CD4-positive, CD25-positive, alpha-beta regulatory T cell (primary cell): ENCODE measurements around the gene ULK3. TPM values are rescaled to one million over a fixed set of nuclear protein-coding genes. Genes with fewer than 3 reads are reported as not detected.

Experiments used
- ATAC-seq, 2 donors: fragments of 150-1000 bp; cut with Tn5 transposase; one replicate each; pipeline ENCODE4 v1.10.0; 2021; ENCODE audit warnings: low read depth in 2 of 2, moderate number of reproducible peaks in 2 of 2, moderate library complexity in 1 of 2
- DNase-seq, 3 donors: peaks; one replicate each; pipeline versions ENCODE4 v3.0.0 to v3.0.0-alpha.2; 2012 to 2022; ENCODE audit warnings: mixed read lengths in 1 of 3
- H3K27ac ChIP-seq: one replicate; pipeline ENCODE4 v1.7.0; 2013; ENCODE audit warnings: mild to moderate bottlenecking, low read length; ENCODE audit not compliant: insufficient read depth, poor library complexity, severe bottlenecking
- H3K27me3 ChIP-seq: one replicate; pipeline ENCODE4 v1.7.0; 2013; ENCODE audit warnings: low read length; ENCODE audit not compliant: control insufficient read depth, insufficient read depth
- H3K36me3 ChIP-seq: one replicate; pipeline ENCODE4 v1.7.0; 2013; ENCODE audit warnings: mild to moderate bottlenecking, low read length, moderate library complexity; ENCODE audit not compliant: control insufficient read depth, insufficient read depth
- H3K4me1 ChIP-seq: 2 replicates; pipeline ENCODE4 v1.7.0; 2013; ENCODE audit warnings: mild to moderate bottlenecking, low read length; ENCODE audit not compliant: insufficient read depth, control insufficient read depth, poor library complexity, severe bottlenecking
- H3K4me3 ChIP-seq: one replicate; pipeline ENCODE4 v1.7.0; 2013; ENCODE audit warnings: low read depth, mild to moderate bottlenecking, low read length, moderate library complexity
- H3K9me3 ChIP-seq, 2 experiments: 1 replicate in 1 of 2; 2 replicates in 1 of 2; pipeline ENCODE4 v1.7.0; 2013; ENCODE audit warnings: low read length in 2 of 2, mild to moderate bottlenecking in 1 of 2, moderate library complexity in 1 of 2; ENCODE audit not compliant: control insufficient read depth in 2 of 2
- H3K27ac Mint-ChIP-seq, 3 donors: one replicate each; pipeline ENCODE4 v1.8.0; 2020 to 2022; ENCODE audit warnings: mild to moderate bottlenecking in 3 of 3, mixed read lengths in 3 of 3, moderate library complexity in 2 of 3
- H3K27me3 Mint-ChIP-seq: one replicate; pipeline ENCODE4 v1.8.0; 2022; ENCODE audit warnings: mild to moderate bottlenecking, mixed read lengths
- H3K36me3 Mint-ChIP-seq: one replicate; pipeline ENCODE4 v1.8.0; 2020; ENCODE audit warnings: mixed read lengths
- H3K4me1 Mint-ChIP-seq, 4 donors: one replicate each; pipeline ENCODE4 v1.8.0; 2020 to 2022; ENCODE audit warnings: mixed read lengths in 4 of 4, mild to moderate bottlenecking in 1 of 4
- H3K4me3 Mint-ChIP-seq, 4 donors: one replicate each; pipeline ENCODE4 v1.8.0; 2020 to 2022; ENCODE audit warnings: mild to moderate bottlenecking in 4 of 4, mixed read lengths in 4 of 4, moderate library complexity in 3 of 4
- H3K9me3 Mint-ChIP-seq, 7 donors: one replicate each; pipeline ENCODE4 v1.8.0; 2020 to 2022; ENCODE audit warnings: mixed read lengths in 7 of 7, mild to moderate bottlenecking in 3 of 7, moderate library complexity in 2 of 7
- polyA plus RNA-seq, 4 donors: library from polyadenylated mRNA; unstranded; fragments of 300-500 nt; fragmentation: Illumina TruSeq; gene quantifications; one replicate each; pipeline ENCODE4 v1.2.3, GENCODE V29; 2021
- total RNA-seq: library from RNA; stranded (reverse); gene quantifications from one replicate; pipeline ENCODE4 v1.2.3, GENCODE V29; 2022

The ULK3 gene
- total and polyA plus RNA-seq, 5 donors from 2014 or later = 22.5 to 54.4 (median 35.2) TPM

- peaks cover 5 to 68% (median 36%) of the 10 kb centered on the region in 4 donors for H3K4me1 Mint-ChIP-seq
- ATAC-seq (no peak), DNase-seq (no peak)
- Histone ChIP-seq H3K4me3 (peak overlapping the region; percentile 57), H3K27ac (peak overlapping the region; percentile 83), H3K4me1 (peaks cover 48% of the 10 kb centered on the region), H3K36me3 (peaks cover 21% of the 10 kb centered on the region), H3K27me3 (no peaks in the 10 kb centered on the region), H3K9me3 (no peaks in the 10 kb centered on the region)
- peaks cover 26% of the 10 kb centered on the region for H3K36me3 Mint-ChIP-seq
- peak overlapping the region; percentile 95 to 99 (median 97) for H3K27ac Mint-ChIP-seq
- H3K27me3 Mint-ChIP-seq = no peaks in the 10 kb centered on the region
- H3K9me3 Mint-ChIP-seq = peaks cover 0 to under 1% (median 0%) of the 10 kb centered on the region in 7 donors
- H3K4me3 Mint-ChIP-seq = peak overlapping the region; percentile 65 to 91 (median 84)
Observed at GRCh38 chr15:74844319-74845207, 1.6 kb upstream of the ULK3 start.

DNA sequence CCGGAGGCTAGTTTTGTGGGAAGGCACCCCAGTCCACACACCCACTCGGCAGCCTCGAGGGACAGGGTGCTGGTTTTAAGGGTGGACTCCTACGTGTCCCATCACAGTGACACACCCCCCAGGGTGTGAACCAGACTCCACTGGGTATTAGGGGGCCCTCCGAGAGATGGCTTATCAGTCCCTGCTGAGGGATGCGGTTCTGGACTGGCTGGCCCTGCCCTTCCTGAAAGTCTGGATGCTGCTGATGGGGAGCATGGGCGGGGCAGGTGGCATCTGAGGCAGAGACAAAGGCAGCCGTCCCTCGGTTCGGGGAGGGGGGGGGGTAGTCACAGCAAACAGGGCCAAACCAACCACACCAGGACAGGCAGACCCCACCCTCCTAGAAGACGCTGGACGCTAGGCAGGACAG is 939 bp upstream of the ULK3 start:
- peaks cover 48% of the 10 kb centered on the region for H3K4me1 ChIP-seq
- Mint-ChIP-seq H3K9me3 (no peaks in the 10 kb centered on the region), H3K4me1 (peaks cover 5 to 68% (median 36%) of the 10 kb centered on the region in 4 donors), H3K36me3 (peaks cover 25% of the 10 kb centered on the region), H3K27me3 (no peaks in the 10 kb centered on the region), H3K27ac (peak overlapping the region; percentile 95 to 99 (median 97)), H3K4me3 (peak overlapping the region; percentile 65 to 92 (median 82))
- H3K4me3 ChIP-seq = peak overlapping the region; percentile 55
- no peaks in the 10 kb centered on the region for H3K9me3 ChIP-seq
- H3K27ac ChIP-seq = peak overlapping the region; percentile 83
- peaks cover 16% of the 10 kb centered on the region for H3K36me3 ChIP-seq
- DNase-seq (no peak), ATAC-seq (no peak)
- no peaks in the 10 kb centered on the region for H3K27me3 ChIP-seq

DNA sequence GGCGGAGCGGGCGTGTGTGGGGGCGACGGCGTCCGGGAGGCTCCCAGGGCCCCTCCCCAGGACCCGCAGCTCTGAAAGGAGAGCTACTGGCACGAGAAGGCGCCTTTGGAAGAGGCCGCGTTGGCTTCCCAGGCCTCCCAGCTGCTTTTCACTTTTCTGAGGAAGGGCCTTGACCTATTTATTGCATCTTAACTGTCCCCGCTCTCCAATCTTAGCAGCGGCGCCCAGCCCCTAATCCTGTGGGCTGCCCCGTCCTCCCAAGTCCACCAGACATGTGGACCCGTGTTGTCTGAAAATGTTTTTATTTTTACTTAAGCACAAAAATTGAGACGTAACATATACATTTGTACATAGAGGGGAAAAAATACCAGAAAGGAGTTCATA is 481 bp upstream of the ULK3 start:
- peak overlapping the region; percentile 93 to 99 (median 95) for H3K27ac Mint-ChIP-seq
- H3K36me3 Mint-ChIP-seq = peaks cover 23% of the 10 kb centered on the region
- peak overlapping the region; percentile 74 to 92 (median 88) for H3K4me3 Mint-ChIP-seq
- peak overlapping the region; percentile 55 for H3K4me3 ChIP-seq
- DNase-seq (no peak), ATAC-seq (no peak)
- no peaks in the 10 kb centered on the region for H3K27me3 Mint-ChIP-seq
- peaks cover 48% of the 10 kb centered on the region for H3K4me1 ChIP-seq
- H3K9me3 Mint-ChIP-seq = no peaks in the 10 kb centered on the region
- no peaks in the 10 kb centered on the region for H3K9me3 ChIP-seq
- peak overlapping the region; percentile 83 for H3K27ac ChIP-seq
- peaks cover 11% of the 10 kb centered on the region for H3K36me3 ChIP-seq
- H3K4me1 Mint-ChIP-seq = peaks cover 5 to 68% (median 36%) of the 10 kb centered on the region in 4 donors
- no peaks in the 10 kb centered on the region for H3K27me3 ChIP-seq

DNA sequence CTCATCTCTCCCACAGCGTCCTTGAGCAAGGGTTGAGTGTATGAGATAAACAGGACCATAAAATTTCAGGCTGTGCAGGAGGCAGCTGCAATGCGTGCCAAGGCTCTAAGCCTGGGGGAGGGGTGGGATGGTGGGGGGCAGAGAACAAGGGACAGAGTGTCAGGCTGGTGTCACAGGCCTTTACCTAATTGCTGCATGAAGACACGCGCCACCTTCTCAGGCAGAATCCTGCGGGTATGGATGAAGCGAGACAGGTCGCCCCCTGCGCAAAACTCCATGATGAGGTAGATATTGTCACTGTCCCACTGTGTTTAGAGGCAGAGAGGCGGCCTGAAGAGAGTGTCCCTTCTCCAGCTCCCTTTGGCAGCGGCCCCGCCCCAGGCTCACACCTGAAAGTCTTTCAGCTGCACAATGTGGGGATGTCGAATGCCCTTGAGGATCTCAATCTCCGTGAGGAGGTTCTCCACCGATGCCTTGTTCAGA is 1.0 kb downstream of the ULK3 start:
- peak overlapping the region; percentile 45 to 71 (median 60) for H3K27ac Mint-ChIP-seq
- H3K36me3 Mint-ChIP-seq = peaks cover 15% of the 10 kb centered on the region

GRCh38 chr15:74840851-74841775 is 1.8 kb downstream of the ULK3 start:
- H3K4me3 ChIP-seq = no peak overlapping the region
- H3K9me3 ChIP-seq = no peaks in the 10 kb centered on the region
- ATAC-seq (no peak), DNase-seq (no peak)
- peaks cover 47% of the 10 kb centered on the region for H3K4me1 ChIP-seq
- peak overlapping the region; percentile 39 to 91 (median 80) for H3K4me3 Mint-ChIP-seq
- peak overlapping the region; percentile 45 to 76 (median 61) for H3K27ac Mint-ChIP-seq
- H3K36me3 ChIP-seq = no peaks in the 10 kb centered on the region
- no peaks in the 10 kb centered on the region for H3K27me3 ChIP-seq
- no peak overlapping the region for H3K27ac ChIP-seq
- no peaks in the 10 kb centered on the region for H3K9me3 Mint-ChIP-seq
- H3K27me3 Mint-ChIP-seq = no peaks in the 10 kb centered on the region
- H3K4me1 Mint-ChIP-seq = peaks cover 5 to 59% (median 32%) of the 10 kb centered on the region in 4 donors
- peaks cover 15% of the 10 kb centered on the region for H3K36me3 Mint-ChIP-seq

More for the DNA sequence above, 1.0 kb downstream of the ULK3 start:
- Histone ChIP-seq H3K9me3 (no peaks in the 10 kb centered on the region), H3K4me3 (peak overlapping the region; percentile 68), H3K27ac (peak overlapping the region; percentile 79), H3K27me3 (no peaks in the 10 kb centered on the region), H3K36me3 (no peaks in the 10 kb centered on the region), H3K4me1 (peaks cover 48% of the 10 kb centered on the region)
- Mint-ChIP-seq H3K27me3 (no peaks in the 10 kb centered on the region), H3K4me1 (peaks cover 5 to 63% (median 35%) of the 10 kb centered on the region in 4 donors), H3K4me3 (peak overlapping the region; percentile 74 to 91 (median 86)), H3K9me3 (no peaks in the 10 kb centered on the region)
- ATAC-seq = no peak
- DNase-seq = no peak

GRCh38 chr15:74839526-74840395 is 3.2 kb downstream of the ULK3 start:
- Histone ChIP-seq H3K27me3 (no peaks in the 10 kb centered on the region), H3K4me1 (peaks cover 33% of the 10 kb centered on the region), H3K36me3 (no peaks in the 10 kb centered on the region), H3K27ac (no peak overlapping the region), H3K9me3 (no peaks in the 10 kb centered on the region), H3K4me3 (no peak overlapping the region)
- Mint-ChIP-seq H3K27me3 (no peaks in the 10 kb centered on the region), H3K9me3 (no peaks in the 10 kb centered on the region), H3K36me3 (peaks cover 11% of the 10 kb centered on the region), H3K27ac (no peak overlapping the region), H3K4me1 (peaks cover 0 to 48% (median 24%) of the 10 kb centered on the region in 4 donors), H3K4me3 (peak overlapping the region in 2 of 4 donors; percentile 13 to 74)
- DNase-seq (no peak), ATAC-seq (no peak)
